ENCODE results near the gene FOXL2.

Gene FOXL2

GRCh38 chr3:138946663-138947494 is at the start of gene FOXL2, which contains the start of gene FOXL2NB:
Gene FOXL2, minus strand, starts transcription at chr3:138947137. Its CDS starts 415 bp downstream, at chr3:138946722.
Gene FOXL2NB, plus strand, starts transcription at chr3:138947217. Its CDS starts 148 bp downstream, at chr3:138947365.
- peaks cover 33% of the 10 kb centered on the region for H3K4me1 ChIP-seq
- peak within 1 kb of the TSS; percentile 71 for H3K4me3 ChIP-seq (ENCODE audit: low read depth, low read length)
- peak within 1 kb of the TSS; percentile 95 for H3K27ac ChIP-seq
- peak within 1 kb of the TSS; percentile 88 for H3K4me2 ChIP-seq (ENCODE audit: low read length)
- peaks cover 71% of the 10 kb centered on the region for H3K79me2 ChIP-seq
- peak within 1 kb of the TSS; percentile 91 for H3K9ac ChIP-seq
- no peak for TF ChIP-seq CTCF (IDR thresholded peaks at IDR 0.05)
- no peaks in the 10 kb centered on the region for H3K36me3 ChIP-seq (ENCODE audit: control insufficient read depth, insufficient read depth, low read length)
- H2AFZ ChIP-seq, result peak within 1 kb of the TSS; percentile 73
- no peaks in the 10 kb centered on the region for H3K27me3 ChIP-seq (ENCODE audit: control insufficient read depth, insufficient read depth, low read length)
- H3K9me3 ChIP-seq (ENCODE audit: control insufficient read depth, low read length), result no peaks in the 10 kb centered on the region

GRCh38 chr3:138995706-138996105 is 48.8 kb upstream of the FOXL2 start:
- Histone ChIP-seq H3K36me3 (ENCODE audit: control insufficient read depth, insufficient read depth, low read length) (no peaks in the 10 kb centered on the region), H3K4me2 (ENCODE audit: low read length) (no peak overlapping the region)
- TF ChIP-seq CTCF (IDR thresholded peaks at IDR 0.05), result no peak

GRCh38 chr3:138987181-138987580 is 40.2 kb upstream of the FOXL2 start:
- H3K27me3 ChIP-seq (ENCODE audit: control insufficient read depth, insufficient read depth, low read length), result no peaks in the 10 kb centered on the region
- H3K27ac ChIP-seq, result no peak overlapping the region
- H3K4me2 ChIP-seq (ENCODE audit: low read length), result no peak overlapping the region
- no peak for TF ChIP-seq CTCF (IDR thresholded peaks at IDR 0.05)
- no peaks in the 10 kb centered on the region for H3K4me1 ChIP-seq
- H3K9ac ChIP-seq, result no peak overlapping the region
- no peaks in the 10 kb centered on the region for H3K36me3 ChIP-seq (ENCODE audit: control insufficient read depth, insufficient read depth, low read length)
- H3K4me3 ChIP-seq (ENCODE audit: low read depth, low read length), result no peak overlapping the region
- H3K79me2 ChIP-seq, result no peaks in the 10 kb centered on the region
- H2AFZ ChIP-seq, result no peak overlapping the region
- no peaks in the 10 kb centered on the region for H3K9me3 ChIP-seq (ENCODE audit: control insufficient read depth, low read length)

More at GRCh38 chr3:138995706-138996105, 48.8 kb upstream of the FOXL2 start:
- Histone ChIP-seq H3K27me3 (ENCODE audit: control insufficient read depth, insufficient read depth, low read length) (no peaks in the 10 kb centered on the region), H3K79me2 (no peaks in the 10 kb centered on the region), H3K4me1 (no peaks in the 10 kb centered on the region), H2AFZ (no peak overlapping the region), H3K27ac (no peak overlapping the region), H3K4me3 (ENCODE audit: low read depth, low read length) (no peak overlapping the region), H3K9ac (no peak overlapping the region), H3K9me3 (ENCODE audit: control insufficient read depth, low read length) (no peaks in the 10 kb centered on the region)

GRCh38 chr3:138985932-138986331 is 39.0 kb upstream of the FOXL2 start:
- Histone ChIP-seq H3K9ac (no peak overlapping the region), H3K27me3 (ENCODE audit: control insufficient read depth, insufficient read depth, low read length) (no peaks in the 10 kb centered on the region), H3K79me2 (no peaks in the 10 kb centered on the region), H3K4me3 (ENCODE audit: low read depth, low read length) (no peak overlapping the region), H3K36me3 (ENCODE audit: control insufficient read depth, insufficient read depth, low read length) (no peaks in the 10 kb centered on the region), H3K4me2 (ENCODE audit: low read length) (no peak overlapping the region), H3K27ac (no peak overlapping the region), H2AFZ (no peak overlapping the region), H3K9me3 (ENCODE audit: control insufficient read depth, low read length) (no peaks in the 10 kb centered on the region), H3K4me1 (peaks cover 6% of the 10 kb centered on the region)
- TF ChIP-seq CTCF (IDR thresholded peaks at IDR 0.05), result no peak

Measured in parathyroid adenoma (tissue), 2 donors.